HG02870 (cell line): ENCODE measurements around the gene ZNF407.

ENCODE experiments used
- ATAC-seq: cut with Tn5 transposase; IDR thresholded peaks from one replicate; pipeline ENCODE4 v1.9.1; 2021; ENCODE audit warnings: mild to moderate bottlenecking, moderate library complexity; ENCODE audit not compliant: unreplicated experiment

Gene ZNF407

DNA sequence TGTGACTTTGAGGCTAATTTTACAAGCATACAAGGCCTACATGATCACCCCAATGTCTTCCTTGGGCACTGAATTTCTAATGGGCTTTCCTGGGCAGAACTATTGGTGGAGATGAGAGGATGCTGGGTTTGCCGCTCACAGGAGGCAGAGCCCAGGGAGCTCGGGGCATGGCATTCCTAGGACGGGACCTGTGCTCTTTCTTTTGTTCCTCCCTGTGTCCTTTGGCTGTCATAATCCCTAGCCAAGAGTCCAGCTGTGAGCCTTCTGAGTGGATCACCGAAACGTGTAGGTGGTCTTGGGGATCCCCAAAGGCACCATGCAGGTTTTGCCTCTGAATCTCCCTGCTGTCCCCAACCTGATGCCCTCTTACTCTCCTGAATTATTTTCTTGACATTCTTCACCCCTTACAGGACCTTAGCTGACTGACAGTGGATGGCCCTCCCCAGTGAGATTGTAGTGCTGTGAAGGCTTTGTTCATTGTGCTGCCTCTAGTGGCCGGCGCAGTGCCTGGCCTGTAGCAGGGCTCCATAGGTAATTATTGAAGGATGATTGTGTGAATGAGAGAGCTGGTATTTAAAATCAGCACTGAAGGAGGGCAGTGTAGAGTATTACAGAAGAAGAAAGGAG lies 221.9 kb downstream of the ZNF407 start:
- peak; percentile 85 for ATAC-seq

- no peak for ATAC-seq
These were observed 222.6 kb downstream of the ZNF407 start for GRCh38 chr18:74820160-74820780.

GRCh38 chr18:74825460-74825859 lies 227.8 kb downstream of the ZNF407 start:
- no peak for ATAC-seq

GRCh38 chr18:74826572-74826971 lies 228.9 kb downstream of the ZNF407 start:
- ATAC-seq: no peak

DNA sequence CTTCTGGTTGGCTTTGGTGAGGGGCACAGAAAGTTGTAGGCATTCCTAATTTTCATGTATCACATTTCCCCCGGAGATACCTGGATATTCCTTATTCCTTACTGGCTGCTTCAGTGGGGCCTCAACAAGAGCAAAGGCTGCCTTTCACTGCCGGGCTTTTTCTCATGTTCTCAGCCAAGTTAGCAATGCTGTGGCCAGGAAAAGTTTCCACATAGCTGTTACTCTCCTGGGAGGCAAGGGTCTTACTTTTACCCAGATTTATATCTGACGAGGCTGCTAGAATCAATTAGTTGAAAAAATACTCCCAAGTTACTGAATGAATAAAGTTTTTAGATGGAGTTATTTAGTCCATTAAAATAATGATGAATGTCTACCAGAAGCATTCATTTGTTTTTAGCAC lies 230.5 kb downstream of the ZNF407 start:
- ATAC-seq: no peak

DNA sequence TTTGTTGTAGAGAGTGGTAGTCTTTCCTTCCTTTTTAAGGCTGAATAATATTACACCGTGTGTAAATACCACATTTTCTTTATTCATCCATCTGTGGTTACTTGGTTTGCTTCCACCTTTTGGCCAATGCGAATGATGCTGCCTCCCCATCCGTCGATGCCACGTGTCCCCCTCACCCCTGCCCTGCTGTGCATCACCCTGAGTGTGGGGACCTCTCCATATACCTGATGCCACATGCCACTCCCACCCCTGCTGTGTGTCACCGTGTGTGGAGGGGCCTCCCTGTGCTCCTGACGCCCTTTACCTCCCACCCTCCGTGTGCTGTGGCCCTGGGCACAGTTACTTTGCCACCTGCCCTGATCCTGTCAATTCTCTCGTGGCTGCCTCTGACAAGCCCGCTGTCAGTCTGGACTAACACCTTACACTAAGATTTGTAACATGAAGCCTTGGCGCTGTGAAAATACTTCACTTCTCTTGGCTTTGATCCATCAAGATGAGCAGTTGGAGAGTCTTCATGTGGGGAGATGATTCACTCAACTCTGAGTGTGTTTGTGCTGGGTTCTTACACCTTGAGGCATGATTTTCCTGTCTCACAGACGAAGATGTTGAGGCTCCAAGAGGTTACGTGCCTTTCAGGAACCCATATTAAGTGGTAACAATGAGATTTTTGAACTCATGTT lies 234.0 kb downstream of the ZNF407 start:
- no peak for ATAC-seq

DNA sequence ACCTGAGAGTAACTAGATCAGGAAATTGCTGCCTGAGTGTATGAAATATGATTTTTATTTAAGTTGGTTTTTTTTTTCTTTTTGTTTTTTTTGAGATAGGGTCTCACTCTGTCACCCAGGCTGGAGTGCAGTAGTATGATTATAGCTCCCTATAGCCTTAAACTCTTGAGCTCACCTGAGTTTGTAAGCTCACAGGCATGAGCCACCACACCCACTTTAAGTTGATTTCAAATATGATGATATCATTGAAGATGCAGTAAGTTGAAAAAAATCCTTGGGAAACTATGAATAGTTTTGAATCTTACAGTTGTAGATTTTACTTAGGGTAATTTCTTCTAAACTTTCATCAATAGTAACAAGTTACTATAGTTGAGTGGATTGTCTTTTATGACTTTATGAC lies 234.7 kb downstream of the ZNF407 start:
- ATAC-seq: no peak

DNA sequence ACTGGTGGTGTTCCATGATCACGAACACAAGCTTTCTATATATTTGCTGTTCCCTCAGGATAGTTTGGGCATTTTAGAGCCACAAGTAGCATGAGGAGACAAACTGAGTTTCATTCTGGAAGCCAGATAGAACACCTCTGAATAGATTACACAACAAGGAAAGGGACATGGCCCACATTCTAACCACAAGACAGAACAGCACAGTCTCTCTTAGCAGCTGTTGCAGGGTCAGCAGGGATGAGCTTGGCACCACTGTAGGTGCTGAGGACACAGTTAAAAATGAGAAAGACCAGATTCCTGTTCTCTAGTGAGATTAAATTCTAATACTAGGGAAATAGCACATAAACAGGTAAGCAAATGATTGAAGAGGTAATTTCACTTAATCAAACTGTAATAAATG lies 235.3 kb downstream of the ZNF407 start:
- no peak for ATAC-seq

DNA sequence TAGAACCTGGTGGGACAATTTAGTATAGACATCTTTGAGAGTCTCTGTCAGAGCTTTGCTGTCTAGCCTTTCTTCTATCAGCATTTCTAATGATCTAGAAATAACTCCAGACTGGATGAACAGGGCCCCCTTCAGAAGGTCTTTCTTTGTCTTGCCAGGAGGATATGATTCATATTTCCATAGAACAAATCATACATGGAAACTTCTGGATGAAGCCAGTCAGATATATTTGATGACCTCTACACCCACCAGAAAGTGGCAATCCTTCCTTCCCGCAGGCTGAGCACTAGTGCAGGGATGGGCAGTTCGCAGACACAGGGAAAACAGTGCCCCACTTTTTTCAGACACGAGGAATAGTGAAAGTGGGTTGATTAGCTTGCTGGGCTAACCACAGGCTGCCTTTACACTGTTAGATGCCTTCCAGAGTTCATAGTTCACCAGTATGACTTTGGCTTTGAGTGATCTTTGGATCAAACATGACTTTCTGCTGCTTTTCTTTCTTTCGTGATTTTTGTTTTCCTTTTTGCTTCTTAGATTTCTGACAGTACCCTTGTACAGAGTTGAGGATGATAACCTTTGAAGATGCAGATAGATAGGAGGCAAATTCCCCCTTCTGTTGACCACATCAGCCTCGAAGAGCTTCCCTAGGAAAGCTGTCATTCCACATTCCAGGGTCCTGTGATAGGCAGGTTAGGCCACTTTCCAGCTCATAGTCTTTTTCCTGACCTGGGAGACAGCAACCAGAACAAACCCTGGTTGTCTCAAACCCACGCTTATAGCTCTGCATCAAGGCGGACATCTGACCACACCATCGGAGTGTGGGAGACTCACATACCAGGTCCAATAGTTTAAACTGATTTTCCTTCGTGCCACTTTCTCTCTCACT lies 237.0 kb downstream of the ZNF407 start:
- ATAC-seq: no peak

DNA sequence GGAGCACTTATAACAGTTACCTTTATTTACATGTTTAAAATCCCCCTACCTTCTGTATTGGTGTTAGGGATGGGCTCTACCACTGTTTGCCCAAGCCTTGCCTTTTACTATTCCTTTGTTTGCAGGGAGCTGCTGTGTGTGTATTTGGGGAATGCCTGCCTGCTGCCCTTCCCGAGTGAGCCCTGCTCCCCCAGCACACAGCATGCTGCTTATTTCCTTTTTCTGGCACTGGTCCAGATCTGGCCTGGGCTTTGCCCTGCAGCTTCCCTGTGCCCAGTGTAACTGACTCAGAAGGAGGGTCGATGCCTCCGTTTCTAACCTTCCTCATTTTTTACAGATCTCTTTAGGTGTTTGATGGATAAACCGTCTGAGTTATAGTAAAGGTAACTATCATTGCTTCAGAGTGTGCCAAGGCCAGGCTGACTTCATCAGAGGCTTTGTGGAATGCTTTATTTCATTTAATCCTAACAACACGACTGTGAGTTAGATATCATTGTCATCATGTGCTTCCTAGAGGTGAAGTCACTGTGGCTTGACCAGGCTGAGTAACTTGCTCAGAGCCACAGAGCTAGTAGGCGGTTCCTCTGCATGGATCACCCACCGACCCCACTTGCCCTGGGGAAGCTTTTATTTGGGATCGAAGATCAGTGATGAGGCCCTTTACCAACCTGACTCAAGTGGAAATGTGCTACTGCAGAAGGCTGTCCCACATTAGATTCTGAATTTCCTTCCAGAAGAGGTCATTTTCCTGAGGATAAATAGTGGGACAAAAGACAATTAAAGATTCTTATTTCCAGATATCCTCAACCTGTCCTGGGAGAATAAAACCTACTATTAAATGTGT lies 238.8 kb downstream of the ZNF407 start:
- no peak for ATAC-seq

GRCh38 chr18:74840492-74841167 lies 243.0 kb downstream of the ZNF407 start:
- ATAC-seq: no peak

- ATAC-seq: no peak
These were observed 243.6 kb downstream of the ZNF407 start for GRCh38 chr18:74841248-74841647.

- no peak for ATAC-seq
These were observed 251.6 kb downstream of the ZNF407 start for GRCh38 chr18:74849301-74849700.

GRCh38 chr18:74856434-74856833 lies 258.8 kb downstream of the ZNF407 start:
- no peak for ATAC-seq

DNA sequence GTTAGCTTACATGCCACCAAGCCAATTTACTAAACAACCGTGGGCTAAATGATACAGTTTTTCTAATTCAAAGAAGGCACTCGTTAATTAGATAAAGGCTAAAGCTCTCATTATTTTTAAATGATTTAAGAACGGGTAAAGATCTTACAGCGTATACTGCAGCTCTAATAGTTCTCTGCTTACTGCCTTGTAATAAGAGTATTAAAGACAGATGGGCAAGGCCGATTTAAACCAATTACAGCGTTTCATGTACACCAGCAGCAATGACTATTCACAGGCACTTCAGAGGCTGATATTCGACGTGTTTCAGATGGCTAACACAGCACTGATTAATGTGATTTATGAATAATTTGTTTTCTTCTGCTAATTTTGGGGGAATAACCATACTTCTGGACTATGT lies 259.3 kb downstream of the ZNF407 start:
- ATAC-seq: no peak

DNA sequence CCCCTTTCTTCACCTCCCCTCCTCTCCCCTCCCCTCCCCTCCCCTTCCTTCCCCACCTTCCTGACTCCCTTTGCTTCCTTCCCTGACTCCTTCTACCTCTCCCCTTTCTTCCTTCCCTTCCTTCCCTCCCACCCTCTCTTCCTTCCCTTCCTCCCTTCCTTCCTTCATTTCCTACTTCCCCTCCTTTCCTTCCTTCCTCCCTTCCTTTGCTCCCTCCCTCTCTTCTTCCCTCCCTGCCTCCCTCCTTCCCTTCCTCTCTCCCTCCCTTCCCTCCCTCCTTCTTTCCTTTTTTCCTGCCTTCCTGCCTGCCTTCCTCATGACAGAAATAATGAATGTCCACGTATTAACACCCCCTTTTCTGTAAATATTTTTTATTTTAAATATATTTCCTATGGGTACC lies 260.2 kb downstream of the ZNF407 start:
- ATAC-seq: no peak

DNA sequence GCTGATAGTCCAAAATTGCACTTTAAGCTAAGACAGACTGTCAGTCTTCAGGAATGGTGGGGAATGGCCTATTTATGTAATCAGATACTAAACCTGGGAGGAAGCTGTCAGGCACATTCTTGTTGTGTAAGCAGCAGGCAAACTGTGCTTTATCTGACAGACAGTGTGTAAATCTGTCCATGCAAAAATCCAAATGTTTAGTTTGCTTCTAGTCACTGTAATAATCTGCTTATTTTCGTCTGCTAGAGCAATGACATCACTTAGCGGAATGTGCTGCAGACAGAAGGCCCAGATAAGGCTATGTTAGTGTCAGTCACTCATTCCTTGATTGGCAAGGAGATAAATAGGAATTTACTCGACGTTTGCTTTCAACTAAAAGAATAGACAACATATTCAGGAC lies 263.5 kb downstream of the ZNF407 start:
- no peak for ATAC-seq

DNA sequence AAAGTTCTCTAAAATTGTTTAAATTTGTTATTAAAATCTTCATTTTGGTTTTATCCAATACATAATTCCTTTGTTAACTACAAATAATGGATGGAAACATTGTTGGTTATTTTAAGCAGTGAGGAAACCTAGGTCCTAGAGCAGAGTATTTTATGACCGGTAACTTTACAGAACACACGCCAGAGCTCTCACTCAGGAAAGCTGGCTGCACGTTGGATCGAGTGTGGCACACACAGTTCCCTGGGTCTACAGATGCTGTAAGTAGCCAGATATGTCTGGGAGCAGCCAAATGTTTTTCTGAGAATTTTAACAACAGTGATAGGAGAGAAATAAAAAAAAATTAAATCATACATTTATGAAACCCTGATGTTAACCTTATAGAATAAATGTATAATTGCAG lies 264.4 kb downstream of the ZNF407 start:
- no peak for ATAC-seq

DNA sequence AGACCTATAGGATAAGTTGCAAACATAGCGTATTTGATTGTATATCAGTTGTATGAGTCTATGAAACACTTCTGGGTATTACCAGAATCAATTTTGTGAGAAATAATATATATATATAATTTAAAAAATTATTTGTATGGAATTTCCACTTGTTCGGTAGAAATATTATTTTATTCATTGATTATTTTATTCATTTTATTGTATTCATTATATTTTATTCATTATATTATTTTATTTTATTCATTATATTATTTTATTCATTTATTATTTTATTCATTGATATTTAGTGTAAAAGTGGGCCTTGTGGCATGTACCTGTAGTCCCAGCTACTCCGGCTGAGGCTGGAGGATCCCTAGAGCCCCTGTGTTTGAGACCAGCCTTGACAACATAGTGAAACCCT lies 268.9 kb downstream of the ZNF407 start:
- ATAC-seq: no peak

DNA sequence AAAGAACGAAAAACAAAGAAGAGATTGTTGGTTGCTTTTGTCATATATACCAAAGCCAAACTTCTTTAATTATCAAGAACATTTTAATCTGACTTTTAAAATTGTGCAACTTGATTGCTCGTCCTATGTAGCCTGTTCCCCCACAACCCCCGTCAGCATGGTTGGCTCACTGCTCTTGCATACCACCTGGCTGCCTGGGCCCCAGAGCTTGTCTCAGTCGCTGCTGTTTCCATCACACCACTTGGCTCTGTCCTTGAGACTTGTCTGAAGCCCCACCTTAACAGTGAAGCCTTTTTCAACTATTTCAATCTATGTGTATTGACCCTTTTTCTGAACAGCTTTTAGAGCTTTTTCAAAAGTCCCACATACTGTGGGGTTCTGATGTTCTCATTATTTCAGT lies 270.8 kb downstream of the ZNF407 start:
- no peak for ATAC-seq
